Dermis blood vessel endothelial cell (primary cell): ENCODE data around the gene RAN. TPM values are rescaled to one million over a fixed set of nuclear protein-coding genes. Genes with fewer than 3 reads are reported as not detected.
"Not testable (repeated sequence)": the region's sequence is repeated elsewhere in the genome, so short reads cannot be mapped to it uniquely, and the experiment has no call there.

Source experiments
- DNase-seq: peaks from one replicate; pipeline ENCODE4 v3.0.0; 2010
- total RNA-seq: library from RNA; depleted of rRNA; stranded (reverse); fragments of >200 nt; gene quantifications from 2 replicates; pipeline ENCODE4 v1.2.3, GENCODE V29; 2014

The RAN gene
- total RNA-seq, 1 donor from 2014 or later, result 653 TPM

DNA sequence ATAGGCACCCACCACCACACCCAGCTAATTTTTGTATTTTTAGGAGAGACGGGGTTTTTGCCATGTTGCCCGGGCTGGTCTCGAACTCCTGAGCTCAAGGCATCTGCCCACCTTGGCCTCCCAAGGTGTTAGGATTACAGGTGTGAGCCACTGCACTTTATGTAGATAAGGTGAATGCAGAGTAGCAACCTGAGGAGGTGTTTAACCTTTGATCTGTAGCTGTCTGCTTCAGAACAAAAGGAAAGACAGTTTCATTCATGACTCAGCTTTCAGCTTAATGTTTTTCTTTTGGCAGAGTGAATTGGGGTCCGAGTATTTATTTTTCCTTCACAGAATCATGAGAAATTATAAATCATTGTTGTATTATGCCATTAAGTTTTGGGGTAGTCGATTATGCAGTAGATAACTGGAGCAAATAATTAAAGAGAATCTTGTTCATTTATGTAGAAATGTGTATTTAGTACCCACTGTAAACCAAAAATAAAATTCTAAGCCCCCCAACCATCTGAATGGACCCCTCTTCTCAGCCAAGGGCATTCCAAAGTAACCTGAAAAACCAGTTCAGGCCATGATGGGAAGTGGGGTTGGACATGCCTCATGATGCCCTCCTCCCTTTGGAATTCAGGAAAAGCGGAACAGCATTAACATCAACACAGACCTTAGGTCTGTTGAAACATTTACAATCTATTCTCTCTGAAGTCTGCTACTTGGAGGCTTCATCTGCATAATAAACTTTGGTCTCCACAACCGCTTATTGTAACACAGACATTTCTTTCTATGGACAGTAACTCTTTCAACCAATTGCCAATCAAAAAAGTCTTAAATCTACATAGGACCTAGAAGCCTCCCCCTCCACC lies 22.1 kb upstream of the RAN start:
- DNase-seq, result no peak

- no peak for DNase-seq
Measured at GRCh38 chr12:130850418-130851021, 21.3 kb upstream of the RAN start.

- DNase-seq, result no peak
Measured at GRCh38 chr12:130856088-130856487, 15.8 kb upstream of the RAN start.

GRCh38 chr12:130858084-130858483 lies 13.8 kb upstream of the RAN start:
- no peak for DNase-seq

- no peak for DNase-seq
Measured at GRCh38 chr12:130859161-130859560, 12.7 kb upstream of the RAN start.

- DNase-seq, result no peak
Measured at GRCh38 chr12:130860311-130860710, 11.6 kb upstream of the RAN start.

GRCh38 chr12:130862161-130862560 lies 9.7 kb upstream of the RAN start:
- DNase-seq, result no peak

GRCh38 chr12:130862771-130863170 lies 9.1 kb upstream of the RAN start:
- not testable (repeated sequence) for DNase-seq

- no peak for DNase-seq
Measured at GRCh38 chr12:130863298-130863697, 8.6 kb upstream of the RAN start.

DNA sequence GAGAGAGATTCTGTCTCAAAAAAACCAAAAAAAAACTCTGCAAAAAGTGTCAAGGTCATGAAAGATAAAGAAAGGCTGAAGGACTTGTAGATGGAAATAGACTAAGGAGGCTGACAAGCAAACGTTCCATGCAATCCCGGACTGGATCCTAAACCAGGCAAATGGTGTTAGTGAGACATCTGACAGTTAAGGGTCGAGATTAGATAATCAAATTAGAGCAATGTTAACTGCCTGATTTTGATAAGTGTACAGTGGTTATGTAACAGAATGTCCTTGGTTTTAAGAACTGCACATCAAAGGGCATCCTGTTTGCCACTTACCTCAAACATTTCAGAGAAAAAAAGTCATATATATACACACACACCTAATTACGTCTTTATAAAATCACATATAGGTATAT lies 3.5 kb upstream of the RAN start:
- no peak for DNase-seq

DNA sequence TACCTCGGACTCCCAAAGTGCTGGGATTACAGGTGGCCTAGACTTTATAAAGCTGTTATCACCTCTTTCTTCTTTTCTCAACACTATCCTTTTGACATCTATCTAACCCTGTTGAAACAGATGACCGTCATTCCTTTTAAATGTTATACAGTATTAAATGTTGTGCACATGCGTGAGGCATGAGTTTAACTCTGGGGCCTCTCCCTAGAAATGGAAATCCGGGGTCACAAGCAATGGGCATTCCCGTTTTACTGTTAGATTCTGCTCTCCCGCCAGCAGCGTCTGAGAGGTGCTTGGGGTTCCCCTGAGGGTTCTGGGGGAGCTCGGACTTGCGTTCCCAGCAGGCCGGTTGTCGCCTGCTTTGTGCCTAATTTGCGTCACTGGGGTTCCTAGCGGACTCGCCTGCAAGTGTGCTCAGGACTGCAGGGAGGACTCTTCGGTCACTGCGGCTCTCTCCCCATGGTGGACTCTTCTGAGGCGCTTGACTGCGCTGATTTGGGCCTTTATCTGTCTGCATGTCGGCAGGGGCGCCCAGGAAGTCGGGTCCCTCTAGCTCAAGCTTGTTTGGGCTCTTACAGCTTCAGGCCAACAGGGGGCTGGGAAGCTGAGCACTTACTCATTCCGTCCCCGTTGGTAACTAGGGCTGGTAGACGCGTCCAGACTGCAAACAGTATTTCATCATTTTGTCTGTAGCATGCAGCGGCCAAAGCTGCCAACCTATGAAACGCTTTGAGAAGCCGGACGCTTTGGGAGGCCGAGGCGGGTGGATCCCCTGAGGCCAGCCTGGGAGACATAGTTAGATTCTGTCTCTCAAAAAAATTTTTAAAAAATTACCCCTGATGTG lies 1.2 kb upstream of the RAN start:
- peak; percentile 61 for DNase-seq

- peak; percentile 57 for DNase-seq
Measured at GRCh38 chr12:130872179-130873096, 572 bp downstream of the RAN start.

DNA sequence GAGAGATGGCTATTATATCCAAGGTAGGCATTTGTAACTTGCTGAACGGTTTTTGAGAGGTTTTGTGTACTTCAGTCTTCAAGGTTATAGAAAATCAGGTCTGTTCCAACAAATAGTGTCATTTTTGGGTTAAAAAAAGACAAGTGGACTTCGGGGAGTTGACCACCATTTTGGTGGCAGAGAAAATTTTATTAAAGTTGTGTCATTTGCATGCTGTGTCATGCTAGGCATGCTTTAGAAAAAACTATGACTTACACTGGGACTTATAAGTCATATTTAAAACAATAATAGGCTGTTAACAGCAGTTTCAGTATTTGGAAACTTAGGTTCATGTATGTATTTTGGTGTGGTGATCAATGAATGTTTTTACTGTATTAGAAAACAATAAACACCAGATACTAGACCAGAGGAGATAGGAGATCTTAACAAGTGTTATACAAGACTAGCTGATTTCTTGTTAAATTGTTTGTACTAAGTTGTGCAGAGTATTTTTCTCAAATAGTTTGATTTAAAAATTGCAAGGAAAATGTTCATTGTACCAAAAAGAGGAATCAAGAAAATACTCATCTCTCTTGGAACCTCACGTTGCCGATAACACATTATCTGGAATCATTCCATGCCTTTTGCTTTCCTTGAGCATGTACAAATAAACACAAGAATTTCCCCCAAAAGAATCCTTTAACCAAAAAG lies 1.4 kb downstream of the RAN start:
- DNase-seq, result no peak

- DNase-seq, result no peak
Measured at GRCh38 chr12:130873825-130874224, 2.0 kb downstream of the RAN start.

GRCh38 chr12:130874696-130875095 lies 2.8 kb downstream of the RAN start:
- no peak for DNase-seq

DNA sequence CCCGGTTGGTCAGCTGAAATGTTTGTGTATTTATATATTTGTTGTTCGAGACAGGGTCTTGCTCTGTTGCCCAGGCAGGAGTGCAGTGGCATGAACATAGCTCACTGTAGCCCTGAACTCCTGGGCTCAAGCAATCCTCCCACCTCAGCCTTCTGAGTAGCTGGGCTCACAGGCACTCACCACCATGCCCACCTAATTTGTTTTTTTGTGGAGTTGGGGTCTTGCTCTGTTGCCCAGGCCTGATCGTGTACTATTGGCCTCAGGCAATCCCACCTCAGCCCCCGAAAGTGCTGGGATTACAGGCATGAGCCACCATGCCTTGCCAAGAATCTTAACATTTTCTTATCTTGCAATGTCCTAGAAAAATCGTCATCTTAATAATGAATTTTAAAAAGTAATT lies 3.3 kb downstream of the RAN start:
- DNase-seq, result no peak

GRCh38 chr12:130875708-130876107 lies 3.8 kb downstream of the RAN start:
- DNase-seq, result not testable (repeated sequence)

- DNase-seq, result no peak
Measured at GRCh38 chr12:130876297-130876696, 4.4 kb downstream of the RAN start.

GRCh38 chr12:130876758-130877157 lies 4.9 kb downstream of the RAN start:
- DNase-seq, result no peak

DNA sequence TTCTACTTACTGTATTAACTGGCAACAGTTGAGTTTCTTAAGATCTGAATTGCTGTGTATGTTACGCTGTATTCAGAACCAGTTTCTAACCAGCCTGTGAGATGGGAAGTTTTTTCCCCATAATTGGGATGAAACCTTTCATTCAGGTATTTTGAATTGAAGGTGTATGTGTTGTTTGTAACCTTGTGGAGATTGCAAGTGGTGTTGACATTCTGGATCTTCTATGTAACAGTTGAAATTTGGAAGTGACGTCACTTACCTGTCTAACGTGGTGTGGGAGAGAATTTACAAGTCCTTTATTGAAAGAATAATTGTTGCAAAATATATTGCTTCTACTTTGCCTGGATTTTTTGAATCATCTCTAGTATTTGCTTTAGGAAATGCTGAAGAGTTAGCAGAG lies 5.5 kb downstream of the RAN start:
- DNase-seq, result no peak
